ELF-1 (cell line): ENCODE measurements around the gene IL4I1.

ENCODE experiments used
- DNase-seq: peaks from one replicate; pipeline ENCODE4 v3.0.0-alpha.2; 2016; ENCODE audit warnings: low read depth, low spot score

Gene IL4I1

GRCh38 chr19:49924004-49924880 is 27.6 kb upstream of the IL4I1 start:
- DNase-seq, result no peak

- DNase-seq, result no peak
These were observed 26.6 kb upstream of the IL4I1 start for GRCh38 chr19:49923055-49924003.

GRCh38 chr19:49921871-49922795 is 25.4 kb upstream of the IL4I1 start:
- DNase-seq, result no peak

- no peak for DNase-seq
These were observed 24.1 kb upstream of the IL4I1 start for GRCh38 chr19:49920624-49921363.

GRCh38 chr19:49918089-49918488 is 21.4 kb upstream of the IL4I1 start:
- no peak for DNase-seq

GRCh38 chr19:49916839-49917733 is 20.4 kb upstream of the IL4I1 start:
- peak; percentile 72 for DNase-seq

GRCh38 chr19:49915271-49915670 is 18.6 kb upstream of the IL4I1 start:
- DNase-seq, result no peak

GRCh38 chr19:49913720-49914119 is 17.0 kb upstream of the IL4I1 start:
- DNase-seq, result no peak

- peak; percentile 73 for DNase-seq
These were observed 16.4 kb upstream of the IL4I1 start for GRCh38 chr19:49912965-49913685.

- no peak for DNase-seq
These were observed 14.9 kb upstream of the IL4I1 start for GRCh38 chr19:49911381-49912145.

- DNase-seq, result no peak
These were observed 13.5 kb upstream of the IL4I1 start for GRCh38 chr19:49910179-49910578.

GRCh38 chr19:49908480-49909420 is 12.1 kb upstream of the IL4I1 start:
- DNase-seq, result no peak

GRCh38 chr19:49907745-49908446 is 11.2 kb upstream of the IL4I1 start:
- DNase-seq, result no peak

- no peak for DNase-seq
These were observed 10.3 kb upstream of the IL4I1 start for GRCh38 chr19:49906879-49907564.

- no peak for DNase-seq
These were observed 7.4 kb upstream of the IL4I1 start for GRCh38 chr19:49904136-49904535.
